ENCODE results near the gene CSHL1. TPM values are rescaled to one million over a fixed set of nuclear protein-coding genes. Genes with fewer than 3 reads are reported as not detected.
"Not testable (repeated sequence)": the region's sequence is repeated elsewhere in the genome, so short reads cannot be mapped to it uniquely, and the experiment has no call there.

CSHL1 gene
- total RNA-seq, 2 donors from 2014 or later = not detected

DNA sequence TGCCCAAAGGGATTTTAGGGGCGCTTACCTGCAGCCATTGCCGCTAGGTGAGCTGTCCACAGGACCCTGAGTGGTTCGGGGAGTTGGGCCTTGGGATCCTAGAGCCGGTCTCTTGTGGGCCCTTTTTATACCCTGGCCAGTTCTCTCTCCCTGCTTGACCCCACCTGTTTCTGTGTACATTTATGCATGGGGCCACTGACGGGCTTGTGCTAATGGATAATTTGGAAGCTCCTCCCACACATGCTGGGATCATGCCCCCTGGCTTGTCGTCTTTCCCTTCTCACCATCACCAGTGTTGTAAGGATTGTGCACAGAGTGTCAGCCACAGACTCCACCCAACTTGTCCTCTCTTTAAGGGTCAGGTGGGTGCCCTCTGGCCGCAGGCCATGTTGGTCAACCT lies 37.5 kb downstream of the CSHL1 start, which contains the start of gene CSH2:
Gene CSH2, minus strand, starts transcription at position 101 of the 400 bp plus-strand sequence. Its CDS starts 63 bp downstream, at position 38.
- ATAC-seq; DNase-seq; intact Hi-C loops (cut with DNase I, micrococcal nuclease): not testable (repeated sequence)

DNA sequence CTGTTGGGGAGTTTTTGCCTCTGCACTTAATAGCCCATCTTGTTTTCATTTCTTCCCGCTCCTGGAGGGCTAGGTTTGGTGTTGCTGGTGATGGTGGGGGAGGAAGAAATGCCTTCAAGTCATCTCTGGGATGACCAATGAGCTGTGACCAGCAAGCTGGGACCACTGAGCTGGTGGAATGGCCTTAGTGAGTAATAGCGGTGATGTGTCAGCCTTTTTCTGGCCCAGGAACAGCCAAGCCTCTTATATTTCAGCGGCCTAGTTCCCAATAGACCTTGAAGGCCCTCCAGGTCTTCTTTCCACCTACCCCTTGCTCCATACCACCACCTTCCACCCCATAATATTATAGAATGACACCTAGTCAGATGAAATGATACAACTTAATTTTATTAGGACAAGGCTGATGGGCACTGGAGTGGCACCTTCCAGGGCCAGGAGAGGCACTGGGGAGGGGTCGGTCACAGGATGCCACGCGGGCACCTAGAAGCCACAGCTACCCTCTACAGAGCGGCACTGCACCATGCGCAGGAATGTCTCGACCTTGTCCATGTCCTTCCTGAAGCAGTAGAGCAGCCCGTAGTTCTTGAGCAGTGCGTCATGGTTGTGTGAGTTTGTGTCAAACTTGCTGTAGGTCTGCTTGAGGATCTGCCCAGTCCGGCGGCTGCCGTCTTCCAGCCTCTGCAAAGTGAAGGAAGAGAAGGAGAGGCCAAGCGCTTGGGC lies 39.3 kb downstream of the CSHL1 start:
- intact Hi-C loops (cut with DNase I, micrococcal nuclease) = not testable (repeated sequence)

DNA sequence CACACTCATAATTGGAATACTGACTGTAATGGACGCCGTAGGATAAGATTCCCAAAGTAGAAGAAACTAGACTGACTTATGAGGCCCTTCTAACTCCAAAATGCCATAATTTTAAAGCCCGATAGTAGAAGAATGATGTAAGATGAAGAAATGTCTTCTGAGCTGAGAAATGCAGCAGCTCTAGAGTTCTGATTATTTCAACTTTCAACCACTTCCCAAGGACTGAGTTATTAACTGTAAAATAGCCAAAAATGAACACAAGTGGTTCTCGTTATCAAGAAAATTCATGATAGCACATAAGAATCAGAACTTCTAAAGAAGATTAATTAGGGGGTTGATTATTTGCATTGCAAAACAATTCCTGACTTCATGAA lies 40.8 kb downstream of the CSHL1 start:
- ATAC-seq; intact Hi-C loops (cut with DNase I, micrococcal nuclease); DNase-seq: not testable (repeated sequence)

More for the DNA sequence above, 39.3 kb downstream of the CSHL1 start:
- DNase-seq, ATAC-seq: not testable (repeated sequence)

DNA sequence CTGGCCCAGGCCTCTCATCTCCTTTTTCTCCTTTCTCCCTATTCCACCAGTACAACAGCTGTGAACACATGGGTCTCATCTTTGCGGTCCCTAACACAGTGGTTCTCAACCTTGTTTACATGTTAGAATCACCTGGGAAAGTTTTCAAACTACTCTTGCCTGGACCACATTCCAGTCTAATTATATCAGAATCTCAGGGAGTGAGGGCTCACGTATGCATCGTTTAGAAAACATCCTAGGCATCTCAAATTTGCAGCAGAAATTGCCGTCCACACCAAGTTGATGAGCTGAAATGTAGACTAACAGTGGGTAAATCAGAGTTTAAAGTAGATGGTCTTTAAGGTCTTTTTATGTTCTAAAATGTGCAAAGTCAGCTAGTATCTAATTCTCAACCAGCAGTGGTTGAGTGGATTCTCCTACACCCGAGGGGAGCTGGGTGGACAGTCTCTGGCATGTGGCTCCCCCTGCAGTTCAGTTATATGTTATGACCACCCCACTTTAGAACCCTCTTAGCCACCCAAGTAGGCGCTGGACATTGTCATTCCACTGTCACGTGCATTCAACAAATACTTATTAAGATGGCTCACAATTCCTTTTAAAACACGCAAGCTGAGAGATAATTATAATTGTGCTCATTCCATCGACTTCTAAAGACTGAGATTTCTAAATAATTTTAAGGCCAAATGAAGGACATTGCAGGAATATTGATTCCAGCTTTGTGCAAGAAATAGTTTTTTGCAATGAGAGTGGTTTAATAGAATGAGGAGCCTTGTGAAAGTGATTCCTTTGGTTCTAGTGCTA lies 41.4 kb downstream of the CSHL1 start:
- intact Hi-C loops (cut with DNase I, micrococcal nuclease); ATAC-seq: not testable (repeated sequence)

DNA sequence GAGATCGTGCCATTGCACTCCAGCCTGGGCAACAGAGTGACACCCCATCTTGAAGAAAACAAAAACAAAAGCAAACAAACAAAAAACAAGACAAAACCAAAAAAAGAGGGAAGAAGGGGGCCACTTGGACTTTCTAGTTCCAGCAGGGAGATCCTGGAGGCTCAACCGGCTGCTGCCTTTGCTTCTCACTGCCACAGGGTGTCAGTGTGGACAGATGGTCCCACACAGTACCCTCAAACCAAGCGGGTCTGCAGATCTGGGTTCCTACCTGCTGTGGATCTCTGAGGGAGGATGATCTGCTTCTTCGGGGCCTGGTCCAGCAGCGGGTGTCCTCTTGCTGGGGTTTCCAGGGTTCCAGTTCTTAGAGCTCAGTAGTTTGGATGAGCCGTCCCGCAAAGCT lies 44.4 kb downstream of the CSHL1 start:
- DNase-seq; intact Hi-C loops (cut with DNase I, micrococcal nuclease); ATAC-seq: not testable (repeated sequence)

More for the DNA sequence above, 41.4 kb downstream of the CSHL1 start:
- DNase-seq = not testable (repeated sequence)

Other genes with a start within 250 kb of the CSHL1 start
- 1 to 10 TPM; 3.7 to 8.5 TPM for gene LIMD2, start 211.1 kb downstream of the CSHL1 start, total RNA-seq
- 10 to 100 TPM; 18.8 to 21.2 TPM for gene STRADA, start 169.5 kb downstream of the CSHL1 start, total RNA-seq
- gene CCDC47, start 137.7 kb downstream of the CSHL1 start, total RNA-seq = 100 to 1,000 TPM; 124 to 161 TPM
- 10 to 100 TPM; 86.5 to 93.6 TPM for gene DDX42, start 137.1 kb downstream of the CSHL1 start, total RNA-seq
- gene PSMC5, start 83.8 kb downstream of the CSHL1 start, total RNA-seq = 10 to 100 TPM; 86.3 to 92.5 TPM
- 10 to 100 TPM; 25.9 to 28.4 TPM for gene FTSJ3, start 83.6 kb downstream of the CSHL1 start, total RNA-seq
- gene SMARCD2, start 68.6 kb downstream of the CSHL1 start, total RNA-seq = 10 to 100 TPM; 73.0 to 75.8 TPM
- gene CSH2, start 37.6 kb downstream of the CSHL1 start, total RNA-seq = not detected
- not detected for gene GH2, start 29.3 kb downstream of the CSHL1 start, total RNA-seq
- not detected for gene CSH1, start 14.7 kb downstream of the CSHL1 start, total RNA-seq
- not detected for gene GH1, start 7.6 kb upstream of the CSHL1 start, total RNA-seq
- gene CD79B, start 21.1 kb upstream of the CSHL1 start, total RNA-seq = 1 to 10 TPM; 2.0 to 4.0 TPM
- gene SCN4A, start 61.7 kb upstream of the CSHL1 start, total RNA-seq = under 1 TPM in 1 of 2 donors, not detected in 1; 0.20 TPM
- gene PRR29, start 87.1 kb upstream of the CSHL1 start, total RNA-seq = under 1 TPM in 1 of 2 donors, not detected in 1; 0.22 TPM
- 10 to 100 TPM in 1 of 2 donors, 1 to 10 TPM in 1; 6.9 to 11.5 TPM for gene ICAM2, start 109.4 kb upstream of the CSHL1 start, total RNA-seq
- gene ERN1, start 218.9 kb upstream of the CSHL1 start, total RNA-seq = 10 to 100 TPM; 19.9 to 25.6 TPM